T follicular helper cell (primary cell): ENCODE data around the gene ZNRD2.
"Not testable (repeated sequence)": the region's sequence is repeated elsewhere in the genome, so short reads cannot be mapped to it uniquely, and the experiment has no call there.

ENCODE experiments used
- DNase-seq: peaks from one replicate; pipeline ENCODE4 v3.0.0-alpha.2; 2020; ENCODE audit warnings: low read depth

ZNRD2 gene

DNA sequence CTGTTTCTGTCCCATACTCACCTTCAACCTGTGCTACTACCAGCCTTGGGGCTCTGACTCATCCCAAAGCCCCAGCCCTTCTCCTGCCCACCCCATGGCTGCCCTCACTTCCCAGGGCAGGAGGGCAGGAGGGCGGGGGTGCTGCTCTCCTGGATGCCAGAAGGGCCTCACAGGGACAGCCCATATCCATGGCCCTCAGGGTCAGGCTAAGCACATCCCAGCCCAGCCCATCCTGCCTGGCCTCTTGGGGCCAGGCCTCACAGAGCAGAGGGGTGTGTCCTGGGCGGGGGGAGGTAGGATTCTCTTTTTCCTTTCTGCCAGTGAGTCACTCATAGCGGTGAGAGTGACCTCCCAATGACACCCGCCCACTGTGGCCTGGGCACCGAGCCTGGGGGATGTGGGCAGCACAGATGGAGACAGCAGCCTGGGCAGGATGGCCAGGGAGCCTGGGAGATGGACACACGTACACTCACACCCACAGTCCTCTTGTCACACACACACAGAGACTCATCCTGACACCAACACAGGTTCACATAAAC is 14.5 kb upstream of the ZNRD2 start:
- DNase-seq = no peak

DNA sequence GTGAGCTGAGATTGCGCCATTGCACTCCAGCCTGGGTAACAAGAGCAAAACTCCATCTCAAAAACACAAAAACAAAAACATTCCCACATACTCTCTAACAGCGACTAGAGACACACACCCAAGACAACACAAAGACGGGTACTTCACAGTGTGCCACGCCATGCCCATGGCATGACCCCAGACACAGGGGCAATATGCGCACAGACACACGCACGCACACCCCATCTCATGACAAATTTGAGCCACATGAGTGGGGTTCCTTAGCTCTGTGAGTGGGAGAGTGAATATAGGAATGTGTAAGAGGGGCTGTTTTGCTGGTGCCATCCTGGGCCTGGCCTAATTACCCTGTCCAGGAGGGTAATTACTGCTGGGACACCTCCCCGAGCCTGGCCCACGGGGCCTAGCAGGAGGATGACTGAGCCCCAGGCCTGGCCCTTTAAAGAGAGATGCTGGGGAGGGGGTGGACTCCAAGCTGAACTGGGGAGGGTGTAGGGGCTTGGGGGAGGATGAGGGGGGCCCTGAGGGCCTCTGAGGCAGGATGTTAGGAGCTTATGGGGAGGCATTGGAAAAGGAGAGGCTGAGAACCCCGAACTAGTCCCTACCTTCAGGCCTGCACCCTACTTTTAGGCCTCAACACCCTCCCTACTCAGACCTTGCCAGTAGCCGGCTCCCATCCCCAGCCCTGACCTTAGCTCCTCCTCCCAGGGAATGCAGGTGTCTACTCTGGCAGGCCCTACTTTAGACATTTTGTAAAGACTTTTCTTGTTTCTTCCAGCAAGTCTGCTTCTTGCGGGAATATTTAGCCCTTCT is 13.6 kb upstream of the ZNRD2 start:
- no peak for DNase-seq

DNA sequence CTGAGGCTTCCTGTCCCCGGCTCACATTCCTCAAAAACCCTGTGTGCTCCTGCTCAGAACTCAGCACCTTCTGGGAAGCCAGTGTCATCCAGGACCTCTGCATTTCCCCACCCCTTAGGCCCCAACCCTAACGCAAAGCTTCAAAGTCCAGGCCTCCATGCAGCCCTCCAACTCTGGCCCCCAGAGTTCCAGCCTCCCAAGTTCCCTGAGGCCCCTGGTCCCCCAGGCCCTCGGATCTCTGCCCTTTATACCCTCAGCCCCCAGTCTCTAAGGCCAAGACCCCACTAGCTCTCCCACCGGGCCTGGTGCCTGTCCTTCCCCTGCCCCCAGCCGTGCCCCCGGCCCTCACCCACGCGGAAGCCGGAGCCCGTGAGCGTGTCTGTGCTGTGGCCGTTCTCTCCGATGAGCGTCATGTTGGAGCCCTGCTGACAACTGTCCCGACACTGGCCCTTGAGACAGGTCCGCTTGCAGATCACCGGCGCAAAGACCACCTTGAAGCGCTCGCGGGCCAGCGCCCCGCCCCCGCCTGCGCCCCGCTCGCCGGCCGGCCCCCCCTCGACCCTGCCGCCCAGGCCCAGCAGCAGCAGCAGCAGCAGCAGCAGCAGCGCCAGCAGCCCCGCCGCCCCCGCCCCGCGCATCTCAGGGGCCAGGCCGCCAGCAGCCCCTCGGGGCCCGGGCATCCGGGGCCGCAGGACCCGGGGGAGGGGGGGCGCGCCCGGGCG is 12.8 kb upstream of the ZNRD2 start:
- DNase-seq = no peak

DNA sequence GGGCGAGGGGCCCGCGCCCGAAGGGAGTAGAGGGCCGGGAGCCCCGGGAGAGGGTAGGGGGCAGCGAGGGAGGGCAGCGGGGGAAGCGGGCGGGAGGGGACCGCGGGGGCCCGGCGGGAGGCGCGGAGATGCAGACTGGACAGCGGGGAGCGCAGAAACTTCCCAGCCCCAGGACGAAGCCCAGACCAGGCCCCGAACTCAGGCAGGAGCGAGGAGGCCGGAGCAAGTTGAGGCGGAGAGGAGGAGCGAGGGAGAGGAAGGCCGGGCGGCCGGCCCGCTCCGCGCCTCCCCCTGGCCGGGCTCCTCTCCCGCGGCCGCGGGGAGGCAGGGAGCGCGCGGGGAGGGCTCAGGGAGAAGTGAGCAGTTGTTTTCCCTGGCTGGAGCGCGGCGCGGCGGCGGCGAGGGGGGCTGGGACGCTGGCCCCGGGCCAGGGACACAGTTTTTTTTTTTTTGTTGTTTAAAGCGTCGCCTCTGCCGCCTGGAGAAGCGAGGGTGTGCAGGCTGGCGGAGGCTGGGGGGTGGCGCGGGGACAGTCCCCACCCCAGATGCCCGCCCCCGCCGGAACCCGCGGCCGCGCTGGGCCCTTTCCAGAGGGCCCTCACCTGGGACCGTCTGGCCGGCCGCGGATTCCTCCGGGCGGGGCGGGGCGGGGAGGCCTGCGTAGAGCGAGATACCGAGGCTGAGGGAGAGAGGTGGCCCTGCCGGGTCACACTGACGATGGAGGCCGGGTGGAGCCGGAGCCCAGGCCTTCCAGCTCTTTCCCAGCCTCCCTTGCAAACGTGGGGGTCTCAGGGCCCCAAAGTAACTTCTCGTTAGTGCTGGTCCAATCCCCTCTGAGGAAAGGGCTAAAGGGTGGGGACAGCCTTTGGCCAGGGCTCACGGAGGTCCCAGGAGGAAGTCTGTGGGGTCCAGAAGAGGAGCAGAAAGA is 12.0 kb upstream of the ZNRD2 start, which contains the start of gene LTBP3:
TSS of gene LTBP3 (minus strand) at position 358 of the 928 bp plus-strand sequence. CDS start 400 bp downstream, outside the sequence.
- DNase-seq = no peak

DNA sequence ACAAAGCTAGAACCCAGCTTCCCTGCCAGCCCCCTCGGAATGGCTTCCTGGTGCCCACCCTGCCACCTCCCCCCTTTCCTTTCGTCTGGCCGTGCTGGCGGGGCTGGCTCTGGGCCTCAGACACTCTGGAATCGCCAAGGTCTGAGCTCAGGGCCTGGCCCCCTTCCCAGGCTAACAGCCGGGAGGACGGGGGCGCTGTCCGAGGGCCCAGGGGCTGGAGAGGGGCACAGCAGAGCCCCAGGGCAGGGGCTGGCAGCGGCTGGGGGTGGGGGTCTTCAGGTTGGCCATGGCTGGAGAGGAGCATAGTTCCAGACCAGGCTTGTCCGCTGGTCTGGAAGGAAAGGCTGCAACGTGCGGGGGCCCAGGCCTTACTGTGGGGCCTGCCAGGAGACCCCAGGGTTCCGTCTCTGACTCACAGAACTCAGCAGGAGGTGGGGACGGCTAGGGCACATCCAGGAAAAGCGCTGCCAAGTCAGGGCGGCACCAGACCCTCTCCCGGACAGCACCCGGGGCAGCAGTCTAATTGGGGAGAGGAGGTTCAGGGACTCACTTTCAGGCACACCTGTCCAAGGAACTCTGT is 11.3 kb upstream of the ZNRD2 start:
- DNase-seq = no peak

DNA sequence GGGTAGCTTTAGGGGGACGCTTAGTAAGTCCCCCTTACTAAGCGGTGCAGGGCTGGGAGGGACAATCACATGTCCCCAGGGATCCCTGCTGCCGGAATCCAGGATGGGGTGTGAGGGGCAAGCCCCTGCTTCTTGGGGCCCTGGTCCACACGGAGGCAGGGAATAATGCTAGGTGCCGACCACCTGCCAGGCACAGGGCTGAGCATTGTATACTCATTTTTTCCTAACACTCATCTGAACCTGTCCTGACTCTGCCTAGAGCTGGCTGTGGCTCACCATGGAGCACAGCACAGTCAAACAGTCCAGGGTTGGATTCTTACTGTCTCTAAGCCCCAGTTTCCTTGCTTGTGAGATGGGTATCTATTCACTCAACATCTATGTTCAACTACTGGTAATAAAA is 10.7 kb upstream of the ZNRD2 start:
- no peak for DNase-seq

DNA sequence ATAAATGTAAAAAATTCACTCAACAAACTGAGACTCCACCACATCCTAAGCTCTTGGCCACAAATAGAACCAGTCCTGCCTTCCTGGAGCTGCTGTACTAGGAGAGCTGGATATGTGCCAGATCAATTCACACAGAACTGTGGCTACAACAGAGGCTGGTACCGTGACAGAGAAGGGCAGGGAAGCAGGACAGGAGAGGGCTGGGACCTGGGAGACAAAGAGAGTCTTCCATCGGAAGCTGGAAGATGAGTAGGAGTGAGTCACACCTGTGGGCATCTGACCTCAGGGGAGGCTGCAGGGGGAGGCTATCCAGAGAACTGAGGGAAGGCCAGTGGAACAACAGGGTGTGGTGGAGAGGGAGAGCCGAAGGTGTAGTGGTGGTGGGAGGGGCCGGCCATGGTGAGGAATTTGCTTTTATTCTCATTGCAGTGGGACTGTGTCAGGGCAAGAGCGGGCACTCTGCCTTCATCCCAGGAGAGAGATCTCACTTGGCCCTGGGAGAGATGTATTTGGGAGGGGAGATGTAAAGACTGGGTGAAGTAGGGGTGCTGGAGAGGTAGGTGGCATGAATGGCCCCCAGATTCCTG is 10.2 kb upstream of the ZNRD2 start:
- DNase-seq = no peak

DNA sequence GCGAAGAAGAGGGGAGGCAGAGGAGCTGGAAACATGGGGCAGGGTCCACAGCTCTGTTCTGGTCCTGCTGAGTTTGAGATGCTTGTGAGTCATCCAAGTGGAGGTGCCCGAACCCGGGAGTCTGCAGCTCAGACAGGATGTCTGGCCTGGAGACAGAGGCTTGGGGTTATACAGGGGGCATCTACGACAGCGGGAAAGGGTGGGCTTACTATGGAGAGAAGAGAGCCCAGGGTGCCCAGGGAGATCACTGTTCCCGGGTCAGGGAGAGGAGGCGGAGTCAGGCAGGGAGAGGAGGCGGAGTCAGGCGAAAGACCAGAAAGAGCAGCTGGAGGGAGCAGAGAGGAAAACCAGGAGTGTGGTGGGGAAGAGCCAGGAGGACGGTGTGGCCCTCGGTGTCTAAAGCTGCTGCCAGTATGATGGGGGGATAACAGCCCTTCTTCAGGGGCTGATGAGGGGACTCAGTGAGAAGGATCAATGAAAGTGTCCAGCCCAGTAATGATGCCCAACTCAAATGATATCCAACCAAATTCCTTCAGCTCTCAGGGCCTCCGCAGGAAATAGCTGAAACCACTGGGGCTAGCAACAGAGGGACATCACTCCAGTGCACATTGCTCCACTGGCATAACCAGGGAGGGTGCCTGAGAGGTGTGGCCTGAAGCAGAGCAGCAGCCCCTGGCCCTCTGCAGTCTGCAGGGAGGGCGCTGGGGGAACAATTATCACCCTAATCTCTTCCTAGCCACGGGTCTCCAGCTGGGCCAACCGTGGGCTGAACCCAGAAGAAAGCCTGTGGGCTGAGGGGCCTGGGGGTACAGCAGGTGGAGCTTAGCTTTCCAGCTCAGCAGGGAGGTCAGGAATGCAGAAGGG is 9.5 kb upstream of the ZNRD2 start:
- no peak for DNase-seq

DNA sequence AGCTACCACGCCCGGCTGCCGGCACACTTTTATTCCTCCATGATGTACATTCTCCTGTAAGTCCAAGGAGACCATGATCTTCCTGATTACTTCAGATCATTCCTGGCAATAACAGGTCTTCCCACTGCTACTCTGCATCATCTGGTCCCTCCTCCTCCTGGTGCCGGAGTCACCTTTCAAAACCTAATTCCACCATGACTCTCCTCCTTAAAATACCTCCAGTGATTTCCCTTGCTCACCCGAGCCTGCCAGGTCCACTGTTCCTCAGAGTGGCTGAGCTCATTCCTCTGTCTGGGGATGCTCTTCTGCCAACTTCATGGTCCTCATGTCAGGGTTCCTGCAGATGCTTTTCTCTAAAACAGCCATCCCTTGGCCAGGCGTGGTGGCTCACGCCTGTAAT is 8.3 kb upstream of the ZNRD2 start:
- DNase-seq = no peak

DNA sequence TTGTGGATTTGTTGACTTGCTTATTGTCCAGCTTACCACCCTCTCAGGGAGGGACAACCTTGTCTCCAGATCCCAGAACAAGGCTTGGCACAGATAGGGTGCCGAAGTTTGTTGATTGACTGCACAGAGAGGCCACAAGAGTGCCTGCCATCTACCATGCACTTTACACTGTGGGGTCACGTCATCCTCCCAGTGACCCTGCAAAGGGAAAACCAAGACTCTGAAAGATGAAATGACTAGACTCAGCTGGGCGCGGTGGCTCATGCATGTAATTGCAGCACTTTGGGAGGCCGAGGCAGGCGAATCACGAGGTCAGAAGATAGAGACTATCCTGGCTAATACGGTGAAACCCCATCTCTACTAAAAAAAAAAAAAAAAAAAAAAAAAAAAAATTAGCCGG is 7.5 kb upstream of the ZNRD2 start:
- no peak for DNase-seq

DNA sequence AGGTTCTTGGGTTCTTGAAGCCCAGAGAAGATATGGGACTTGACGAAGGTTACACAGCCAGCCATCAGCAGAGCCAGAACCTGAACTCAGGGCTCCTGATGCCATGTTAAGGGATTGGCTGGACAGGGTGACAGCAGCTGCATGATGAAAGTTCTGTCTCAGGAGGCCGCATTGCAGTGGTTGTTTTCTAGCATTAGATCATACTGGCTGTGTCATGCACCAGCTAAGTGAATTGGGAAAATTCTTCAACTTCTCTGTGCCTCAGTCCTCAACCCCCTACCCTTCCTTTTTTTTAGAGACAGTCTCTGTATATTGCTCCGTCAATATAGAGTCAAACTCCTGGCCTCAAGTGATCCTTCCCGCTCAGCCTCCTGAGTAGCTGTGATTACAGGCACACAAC is 6.7 kb upstream of the ZNRD2 start:
- DNase-seq = no peak

DNA sequence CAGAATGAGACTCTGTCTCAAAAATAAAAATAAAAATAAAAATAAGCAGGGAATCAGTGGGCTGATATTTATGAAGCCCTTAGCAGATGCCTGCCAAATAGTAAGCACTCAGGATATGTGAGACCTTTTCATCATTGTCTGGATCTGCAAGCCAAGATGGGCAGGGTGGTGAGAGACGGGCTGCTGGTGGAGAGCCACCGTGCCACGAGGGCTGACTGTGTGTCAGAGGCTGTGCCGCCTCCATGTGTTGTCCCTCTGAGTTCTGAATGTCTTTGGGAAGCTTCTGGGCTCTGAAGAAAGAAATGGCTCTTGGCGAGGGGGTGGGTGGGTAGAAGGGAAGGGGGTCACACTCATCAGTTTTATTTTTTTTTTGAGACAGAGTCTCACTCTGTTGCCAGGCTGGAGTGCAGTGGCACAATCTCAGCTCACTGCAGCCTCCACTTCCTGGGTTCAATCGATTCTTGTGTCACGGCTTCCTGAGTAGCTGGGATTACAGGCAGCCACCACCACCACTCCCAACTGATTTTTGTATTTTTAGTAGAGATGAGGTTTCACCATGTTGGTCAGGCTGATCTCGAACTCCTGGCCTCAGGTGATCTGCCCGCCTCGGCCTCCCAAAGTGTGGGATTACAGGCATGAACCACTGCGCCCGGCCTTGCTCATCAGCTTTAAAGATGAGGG is 5.3 kb upstream of the ZNRD2 start:
- DNase-seq = not testable (repeated sequence)

DNA sequence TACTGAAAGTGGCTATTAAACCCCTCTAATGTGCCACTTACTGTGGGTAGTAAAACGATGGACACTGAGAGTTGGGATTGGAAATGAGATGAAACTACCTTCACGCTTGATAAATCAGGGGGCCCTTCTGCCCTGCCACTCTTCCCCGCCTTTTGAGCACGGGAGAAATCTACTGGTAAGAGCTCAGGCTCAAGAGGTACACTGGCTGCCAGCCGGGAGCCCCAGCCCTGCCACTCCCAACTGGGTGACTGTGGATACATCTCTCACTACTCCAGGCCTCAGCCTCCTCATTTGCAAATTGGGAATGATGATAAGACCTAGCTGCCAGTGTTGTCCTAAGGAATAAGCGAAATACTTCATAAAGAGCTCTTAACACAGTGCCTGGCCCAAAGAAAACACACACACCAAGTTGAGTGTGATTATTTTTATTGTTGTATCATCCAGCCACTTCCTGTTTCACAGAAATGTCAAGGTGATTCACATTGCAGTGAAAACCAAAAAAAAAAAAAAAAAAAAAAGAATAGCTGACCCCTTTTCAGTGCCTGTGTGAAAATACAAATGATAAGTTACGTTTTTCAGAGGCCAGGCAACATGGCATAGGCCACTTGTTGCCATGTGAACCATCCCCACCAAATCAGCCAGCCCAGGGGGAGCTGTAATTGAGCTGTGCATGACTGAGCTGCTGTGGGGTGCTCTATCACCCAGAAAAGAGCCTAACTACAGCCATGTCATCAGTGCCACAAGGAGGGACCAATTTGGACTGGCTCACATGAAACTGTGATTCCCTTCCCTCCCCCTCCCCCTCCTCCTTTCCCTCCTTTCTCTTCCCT is 4.4 kb upstream of the ZNRD2 start:
- DNase-seq = no peak

DNA sequence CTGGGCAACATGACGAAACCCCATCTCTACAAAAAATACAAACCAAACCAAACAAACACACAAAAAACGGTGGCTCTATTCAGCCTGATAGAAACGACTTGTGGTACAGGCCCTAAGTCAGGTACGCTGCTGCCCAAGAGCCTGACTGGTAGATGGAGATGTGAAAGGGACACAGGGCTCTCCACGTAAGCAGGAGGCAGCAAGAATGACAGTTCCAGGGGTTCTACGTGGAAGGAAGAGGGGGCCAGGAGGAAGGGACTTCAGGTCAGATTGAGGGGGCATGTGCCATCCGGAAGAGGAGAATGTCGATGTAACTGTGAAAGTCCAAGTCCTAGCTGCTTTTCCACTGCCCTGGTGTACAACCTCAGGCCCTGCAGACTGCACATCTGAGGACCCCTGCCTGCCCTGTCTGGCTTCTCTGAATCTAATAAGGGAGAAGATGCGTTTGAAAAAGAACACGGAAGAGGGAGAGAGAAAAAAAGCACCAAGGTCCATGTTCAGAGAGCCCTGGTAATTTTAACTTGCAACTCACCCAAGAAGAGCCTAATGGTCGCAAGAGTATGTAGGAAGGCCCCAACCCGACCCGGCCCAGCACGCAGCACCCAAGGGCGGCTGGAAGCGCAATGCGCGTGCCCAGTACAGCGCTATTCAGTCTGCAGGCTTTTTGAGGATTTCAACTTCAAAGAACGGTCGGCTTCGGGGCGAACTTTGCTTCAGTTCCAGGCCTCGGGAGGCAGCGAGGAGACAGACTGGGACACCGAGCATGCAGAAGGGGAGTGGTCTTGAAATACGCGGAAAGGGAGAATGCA is 909 bp upstream of the ZNRD2 start:
- DNase-seq = peak; percentile 59

DNA sequence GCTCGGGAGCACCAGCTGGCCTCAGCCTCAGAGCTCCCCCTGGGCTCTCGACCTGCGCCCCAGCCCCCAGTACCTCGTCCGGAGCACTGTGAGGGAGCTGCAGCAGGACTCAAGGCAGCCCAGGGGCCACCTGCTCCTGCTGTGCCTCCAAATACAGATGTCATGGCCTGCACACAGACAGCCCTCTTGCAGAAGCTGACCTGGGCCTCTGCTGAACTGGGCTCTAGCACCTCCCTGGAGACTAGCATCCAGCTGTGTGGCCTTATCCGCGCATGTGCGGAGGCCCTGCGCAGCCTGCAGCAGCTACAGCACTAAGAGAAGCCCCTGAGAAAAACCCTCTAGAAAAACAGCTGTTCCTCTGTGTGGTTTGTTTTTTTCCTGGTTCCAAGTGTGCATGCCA is 1.1 kb downstream of the ZNRD2 start:
- DNase-seq = no peak

DNA sequence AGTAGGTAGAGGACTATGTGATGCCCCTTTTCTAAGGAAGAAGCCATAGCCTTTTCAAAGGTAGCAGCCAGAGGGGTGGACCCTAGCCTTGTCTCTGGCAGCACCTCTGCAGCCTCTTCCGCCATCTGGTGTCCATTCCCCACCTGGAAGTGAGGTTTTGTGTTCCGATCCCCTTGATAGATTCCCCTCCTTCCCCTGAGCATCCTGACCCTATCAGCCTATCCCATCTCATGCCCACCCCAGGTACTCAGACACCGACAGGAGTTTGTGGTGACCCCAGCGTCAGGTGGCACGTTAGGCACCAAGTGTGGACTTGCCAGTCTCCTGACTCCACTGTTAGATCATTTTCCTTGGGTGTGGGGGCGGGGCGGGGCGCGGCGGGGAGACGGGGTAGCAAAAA is 1.7 kb downstream of the ZNRD2 start:
- DNase-seq = no peak

DNA sequence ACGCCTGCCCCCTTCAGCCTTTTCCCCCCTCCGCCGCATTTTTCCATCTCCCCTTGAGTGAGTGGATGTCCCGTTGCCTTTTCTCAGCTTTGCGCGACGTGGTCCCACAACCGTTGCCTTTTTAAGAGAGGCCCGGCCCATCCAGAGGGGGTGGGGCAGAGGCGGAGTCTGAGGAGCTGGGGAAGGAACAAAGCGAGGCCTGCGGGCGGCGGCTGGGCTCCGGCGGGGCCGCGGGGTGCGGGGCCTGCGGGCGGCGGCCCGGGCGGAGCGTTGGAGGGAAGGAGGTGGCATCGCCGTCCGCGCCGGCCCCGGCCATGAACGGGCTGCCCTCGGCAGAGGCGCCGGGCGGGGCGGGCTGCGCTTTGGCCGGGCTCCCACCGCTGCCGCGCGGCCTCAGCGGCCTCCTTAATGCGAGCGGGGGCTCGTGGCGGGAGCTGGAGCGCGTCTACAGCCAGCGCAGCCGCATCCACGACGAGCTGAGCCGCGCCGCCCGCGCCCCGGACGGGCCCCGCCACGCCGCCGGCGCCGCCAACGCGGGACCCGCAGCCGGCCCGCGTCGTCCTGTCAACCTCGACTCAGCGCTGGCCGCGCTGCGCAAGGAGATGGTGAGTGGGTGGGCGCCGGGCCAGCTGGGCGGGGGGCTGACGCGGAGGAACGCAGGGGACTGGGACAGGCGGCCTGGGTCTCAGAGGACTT is 2.2 kb downstream of the ZNRD2 start, which contains the start of gene FAM89B:
TSS of gene FAM89B (plus strand) at position 183 of the 696 bp plus-strand sequence. CDS start at position 315, 132 bp downstream.
- peak; percentile 82 for DNase-seq
